ENCODE results near the gene CDK1. TPM values are rescaled to one million over a fixed set of nuclear protein-coding genes. Genes with fewer than 3 reads are reported as not detected.

CDK1 gene
- polyA plus RNA-seq, 1 donor (not counting 4 experiments of a cell fraction or from before 2014, with no cell fraction given) = 43.8 TPM

DNA sequence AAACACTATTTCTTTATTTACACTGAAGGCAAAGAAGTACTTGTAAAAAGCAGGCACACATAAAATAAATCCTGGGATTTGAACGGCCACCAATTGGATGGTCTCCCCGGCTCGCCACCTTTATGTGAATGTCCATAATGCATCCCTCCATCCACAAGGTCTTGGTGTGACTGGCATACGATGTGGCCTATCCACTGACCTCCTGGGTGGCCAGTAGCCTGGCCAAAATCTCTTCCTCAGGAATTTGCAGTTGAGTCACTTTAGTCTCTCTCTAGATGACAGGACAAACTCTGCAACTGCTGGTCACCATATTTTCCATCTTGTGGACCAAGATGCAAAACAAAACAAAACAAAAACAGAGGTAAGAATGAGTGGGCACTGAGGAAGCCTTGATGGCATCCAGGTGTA, 39.1 kb downstream of the CDK1 start:
- DNase-seq (ENCODE audit: low read depth, low spot score) = no peak
- Histone ChIP-seq H3K4me2 (ENCODE audit: control insufficient read depth, extremely low read depth, insufficient read depth, low read depth, low read length) (no peak overlapping the region), H2AFZ (ENCODE audit: control insufficient read depth, low read length) (no peak overlapping the region), H3K9ac (ENCODE audit: control insufficient read depth, extremely low read depth, insufficient read depth, low read length) (no peak overlapping the region), H3K9me1 (ENCODE audit: control insufficient read depth, extremely low read depth, insufficient read depth, low read length) (no peaks in the 10 kb centered on the region), H3K4me1 (ENCODE audit: control insufficient read depth, extremely low read depth, insufficient read depth, low read length) (no peaks in the 10 kb centered on the region), H3K27me3 (ENCODE audit: control insufficient read depth, extremely low read depth, insufficient read depth, low read length) (no peaks in the 10 kb centered on the region), H3K27ac (ENCODE audit: control insufficient read depth, insufficient read depth, low read length) (no peak overlapping the region), H3K36me3 (ENCODE audit: control insufficient read depth in 2 of 2, extremely low read depth in 1 of 2, insufficient read depth in 2 of 2, low read length in 2 of 2) (no peaks in the 10 kb centered on the region), H3K4me3 (ENCODE audit: control insufficient read depth in 2 of 3, extremely low read depth in 1 of 3, insufficient read depth in 2 of 3, low read depth in 1 of 3, low read length in 3 of 3) (no peak overlapping the region), H3K9me3 (ENCODE audit: control insufficient read depth, low read depth, low read length) (no peaks in the 10 kb centered on the region), H4K20me1 (ENCODE audit: control insufficient read depth, extremely low read depth, insufficient read depth, low read length) (no peaks in the 10 kb centered on the region), H3K79me2 (ENCODE audit: control insufficient read depth, insufficient read depth, low read length) (no peaks in the 10 kb centered on the region)
- TF ChIP-seq EZH2 (IDR thresholded peaks at IDR 0.05; ENCODE audit: low read length) = no peak
- TF ChIP-seq, protein P1, sequence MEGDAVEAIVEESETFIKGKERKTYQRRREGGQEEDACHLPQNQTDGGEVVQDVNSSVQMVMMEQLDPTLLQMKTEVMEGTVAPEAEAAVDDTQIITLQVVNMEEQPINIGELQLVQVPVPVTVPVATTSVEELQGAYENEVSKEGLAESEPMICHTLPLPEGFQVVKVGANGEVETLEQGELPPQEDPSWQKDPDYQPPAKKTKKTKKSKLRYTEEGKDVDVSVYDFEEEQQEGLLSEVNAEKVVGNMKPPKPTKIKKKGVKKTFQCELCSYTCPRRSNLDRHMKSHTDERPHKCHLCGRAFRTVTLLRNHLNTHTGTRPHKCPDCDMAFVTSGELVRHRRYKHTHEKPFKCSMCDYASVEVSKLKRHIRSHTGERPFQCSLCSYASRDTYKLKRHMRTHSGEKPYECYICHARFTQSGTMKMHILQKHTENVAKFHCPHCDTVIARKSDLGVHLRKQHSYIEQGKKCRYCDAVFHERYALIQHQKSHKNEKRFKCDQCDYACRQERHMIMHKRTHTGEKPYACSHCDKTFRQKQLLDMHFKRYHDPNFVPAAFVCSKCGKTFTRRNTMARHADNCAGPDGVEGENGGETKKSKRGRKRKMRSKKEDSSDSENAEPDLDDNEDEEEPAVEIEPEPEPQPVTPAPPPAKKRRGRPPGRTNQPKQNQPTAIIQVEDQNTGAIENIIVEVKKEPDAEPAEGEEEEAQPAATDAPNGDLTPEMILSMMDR (optimal IDR thresholded peaks at IDR 0.05 in 1 of 3, IDR thresholded peaks at IDR 0.05 in 1 of 3, conservative IDR thresholded peaks at IDR 0.05 in 1 of 3; ENCODE audit: extremely low read depth in 1 of 3, insufficient read depth in 2 of 3, low read length in 3 of 3) = no peak
- no peak for FAIRE-seq
- dilution Hi-C loops (cut with MboI; ENCODE audit: extremely low pct_ligation_motif_present, low sequenced_read_pairs) = no loop called here

GRCh38 chr10:60818134-60818770, 40.0 kb downstream of the CDK1 start:
- no peak overlapping the region for H3K4me2 ChIP-seq (ENCODE audit: control insufficient read depth, extremely low read depth, insufficient read depth, low read depth, low read length)
- DNase-seq (ENCODE audit: low read depth, low spot score) = no peak
- no peaks in the 10 kb centered on the region for H3K79me2 ChIP-seq (ENCODE audit: control insufficient read depth, insufficient read depth, low read length)
- no peak overlapping the region for H2AFZ ChIP-seq (ENCODE audit: control insufficient read depth, low read length)
- H3K4me3 ChIP-seq (ENCODE audit: control insufficient read depth in 2 of 3, extremely low read depth in 1 of 3, insufficient read depth in 2 of 3, low read depth in 1 of 3, low read length in 3 of 3) = no peak overlapping the region
- no peaks in the 10 kb centered on the region for H3K9me3 ChIP-seq (ENCODE audit: control insufficient read depth, low read depth, low read length)
- no peak for FAIRE-seq
- no peaks in the 10 kb centered on the region for H3K27me3 ChIP-seq (ENCODE audit: control insufficient read depth, extremely low read depth, insufficient read depth, low read length)
- H3K4me1 ChIP-seq (ENCODE audit: control insufficient read depth, extremely low read depth, insufficient read depth, low read length) = no peaks in the 10 kb centered on the region
- no peak overlapping the region for H3K27ac ChIP-seq (ENCODE audit: control insufficient read depth, insufficient read depth, low read length)
- dilution Hi-C loops (cut with MboI; ENCODE audit: extremely low pct_ligation_motif_present, low sequenced_read_pairs) = no loop called here
- no peaks in the 10 kb centered on the region for H3K36me3 ChIP-seq (ENCODE audit: control insufficient read depth in 2 of 2, extremely low read depth in 1 of 2, insufficient read depth in 2 of 2, low read length in 2 of 2)
- no peaks in the 10 kb centered on the region for H4K20me1 ChIP-seq (ENCODE audit: control insufficient read depth, extremely low read depth, insufficient read depth, low read length)
- no peaks in the 10 kb centered on the region for H3K9me1 ChIP-seq (ENCODE audit: control insufficient read depth, extremely low read depth, insufficient read depth, low read length)
- no peak overlapping the region for H3K9ac ChIP-seq (ENCODE audit: control insufficient read depth, extremely low read depth, insufficient read depth, low read length)
- TF ChIP-seq, protein P1 (optimal IDR thresholded peaks at IDR 0.05 in 1 of 3, IDR thresholded peaks at IDR 0.05 in 1 of 3, conservative IDR thresholded peaks at IDR 0.05 in 1 of 3; ENCODE audit: extremely low read depth in 1 of 3, insufficient read depth in 2 of 3, low read length in 3 of 3) = no peak
